Ishikawa (cell line): ENCODE results near the gene RAB11FIP5.

ENCODE experiments used
- CEBPB ChIP-seq: IDR thresholded peaks from 2 replicates; pipeline ENCODE4 v1.6.1; 2012
- NFIC ChIP-seq: IDR thresholded peaks from 2 replicates; pipeline ENCODE4 v1.6.1; 2012

GRCh38 chr2:73089270-73090030 lies 23.3 kb downstream of the RAB11FIP5 start:
- no peak for TF ChIP-seq CEBPB
- no peak for TF ChIP-seq NFIC
